D721Med (cell line): ENCODE data around the gene GBF1.
"Not testable (repeated sequence)": the region's sequence is repeated elsewhere in the genome, so short reads cannot be mapped to it uniquely, and the experiment has no call there.

Experiments
- DNase-seq: peaks from one replicate; pipeline ENCODE4 v3.0.0; 2011; ENCODE audit warnings: low spot score; ENCODE audit not compliant: insufficient read length
- FAIRE-seq: peaks from 2 replicates; lab custom pipeline; 2011; peaks lifted over from hg19 to GRCh38; lab: Jason Lieb, UNC
- CTCF ChIP-seq: IDR thresholded peaks from 2 replicates; pipeline ENCODE4 v1.5.1; 2012; ENCODE audit warnings: mild to moderate bottlenecking, control low read depth; ENCODE audit not compliant: insufficient read depth; ENCODE audit errors: missing control alignments

GBF1 gene

GRCh38 chr10:102302611-102303010, 57.3 kb downstream of the GBF1 start:
- FAIRE-seq (no peak), DNase-seq (no peak)
- TF ChIP-seq CTCF: no peak

DNA sequence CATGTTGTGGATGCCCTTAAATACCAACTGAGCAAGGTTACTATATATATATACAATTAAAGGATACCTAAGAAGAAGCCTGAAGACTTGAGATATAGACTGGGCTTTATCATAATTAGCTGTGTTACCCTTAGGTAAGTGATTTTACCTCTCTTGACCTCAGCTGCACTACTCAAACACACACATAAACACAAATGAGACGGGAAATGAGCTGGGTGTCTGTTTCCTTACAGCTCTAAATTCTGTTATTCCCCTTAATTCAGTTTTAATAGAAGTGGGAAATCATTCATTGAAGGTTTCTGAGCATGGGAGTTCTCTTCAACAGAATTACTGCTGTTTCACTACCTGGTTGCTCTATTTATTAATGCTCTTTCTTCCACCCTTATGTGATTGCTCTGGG, 60.7 kb downstream of the GBF1 start:
- DNase-seq (no peak), FAIRE-seq (no peak)
- TF ChIP-seq CTCF: no peak

- TF ChIP-seq CTCF: no peak
- FAIRE-seq: no peak
- DNase-seq: no peak
These were observed 61.4 kb downstream of the GBF1 start for GRCh38 chr10:102306710-102307109.

- FAIRE-seq, DNase-seq: not testable (repeated sequence)
These were observed 63.0 kb downstream of the GBF1 start for GRCh38 chr10:102308318-102308717.

- TF ChIP-seq CTCF: no peak
These were observed 63.9 kb downstream of the GBF1 start for GRCh38 chr10:102309236-102309635.

DNA sequence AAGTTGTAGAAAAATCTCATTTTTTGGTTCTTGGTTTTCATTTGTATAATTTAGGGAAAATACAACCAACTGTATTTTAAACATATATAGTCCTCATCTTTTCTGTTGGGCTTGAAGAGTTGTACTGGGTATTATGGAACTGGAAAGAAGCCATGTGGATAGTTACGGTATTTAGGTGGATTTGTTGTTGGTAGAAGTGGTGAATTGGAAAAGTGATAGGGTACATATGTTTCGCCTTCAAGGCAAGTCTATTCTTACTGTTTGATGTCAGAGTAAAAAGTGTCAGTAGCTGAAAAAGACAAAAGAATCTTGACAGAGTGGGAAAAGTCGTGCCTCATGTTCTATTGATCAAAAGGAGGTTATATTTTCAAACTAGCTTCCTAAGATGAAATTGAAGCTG, 64.6 kb downstream of the GBF1 start:
- no peak for TF ChIP-seq CTCF
- no peak for FAIRE-seq

More at GRCh38 chr10:102309236-102309635, 63.9 kb downstream of the GBF1 start:
- FAIRE-seq: no peak
- no peak for DNase-seq

DNA sequence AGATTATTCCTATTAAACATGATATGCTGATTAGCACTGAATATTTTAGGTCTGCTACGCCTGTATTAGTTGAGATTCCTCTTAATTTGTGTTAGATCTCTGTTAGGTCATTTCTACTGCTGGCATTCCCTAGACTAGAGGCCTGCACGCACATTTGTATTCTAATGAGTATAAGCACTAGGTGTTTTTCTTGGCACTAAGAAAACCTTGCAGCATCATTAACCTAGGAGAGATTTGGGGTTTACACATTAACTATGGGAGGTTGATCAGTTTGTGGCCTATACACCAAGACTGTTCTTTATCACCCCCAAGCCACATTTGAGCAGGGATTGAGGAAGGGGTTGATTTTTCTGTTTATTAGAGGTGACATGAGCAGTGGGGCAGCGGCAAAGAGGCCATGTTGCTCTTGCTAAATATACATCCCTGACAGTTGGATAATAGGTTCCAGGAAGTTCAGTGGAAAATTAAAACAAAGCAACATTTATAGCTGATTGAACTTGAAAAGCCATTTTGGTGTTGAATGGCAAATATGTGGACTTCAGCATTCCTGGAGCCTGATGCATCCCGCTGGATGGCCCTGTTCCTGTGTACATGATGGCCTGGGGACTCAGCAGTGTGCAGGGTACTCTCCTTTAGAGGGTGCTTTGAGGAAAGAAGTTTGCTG, 65.2 kb downstream of the GBF1 start:
- FAIRE-seq (no peak), DNase-seq (no peak)
- TF ChIP-seq CTCF: no peak

More for the DNA sequence above, 64.6 kb downstream of the GBF1 start:
- no peak for DNase-seq
